ENCODE measurements around the gene PDE4C.

DNA sequence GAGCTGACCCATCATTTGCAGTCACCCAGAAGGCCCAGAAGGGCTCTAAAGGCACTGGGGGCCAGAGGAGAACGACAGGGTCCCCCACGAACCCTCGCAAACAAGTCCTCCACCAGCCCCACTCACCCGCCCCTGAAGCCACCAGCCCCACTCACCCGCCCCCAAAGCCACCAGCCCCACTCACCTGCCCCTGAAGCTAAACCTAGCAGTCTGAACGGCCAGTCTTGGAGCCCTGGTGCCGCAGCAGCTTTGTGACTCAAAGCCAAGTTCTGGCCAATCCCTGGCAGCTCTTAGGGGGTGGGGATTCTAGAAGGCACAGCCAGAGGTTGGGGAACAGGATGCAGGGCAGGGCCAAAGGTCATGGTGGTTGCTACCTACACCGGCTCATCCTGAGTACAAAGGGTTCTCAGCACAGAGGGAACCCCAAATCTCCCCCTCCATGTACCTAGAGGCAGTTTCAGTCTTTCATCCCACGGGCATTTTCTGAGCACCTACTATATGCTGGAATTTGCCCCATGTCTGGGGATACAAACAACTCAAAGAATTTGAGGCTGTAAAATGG, 48.1 kb upstream of the PDE4C start, which contains the start of gene IQCN:
- TF ChIP-seq CTCF (IDR thresholded peaks at IDR 0.05) (no peak), POLR2A (IDR thresholded peaks at IDR 0.05) (no peak)

Data from prostate gland (tissue), 2 donors.